K562 (cell line): ENCODE results near the gene ERAP2. TPM values are rescaled to one million over a fixed set of nuclear protein-coding genes. Genes with fewer than 3 reads are reported as not detected.
A peak's percentile ranks its signal among the peaks of the same experiment; 100 is the strongest.

Experiments used
- ATAC-seq: fragments of 200-7000 bp; cut with Tn5 transposase; 3 replicates; pipeline ENCODE4 v1.9.1; 2020; ENCODE audit warnings: moderate library complexity
- BruUV-seq: library from RNA; stranded (reverse); fragments of 400-500 nt; replicated peaks from 2 replicates; lab custom pipeline; 2021; lab: Mats Ljungman, UMichigan
- CTCF ChIA-PET: fragments of 300-600 bp; formaldehyde crosslinking; extraction: SDS; loops from one replicate; lab custom pipeline; 2021; ENCODE audit warnings: low intra/inter-chr PET ratio; lab: Yijun Ruan, JAX
- POLR2A ChIA-PET: fragments of 300-600, 350-650 bp; sonication (Branson Sonifier 250); formaldehyde crosslinking; extraction: SDS; loops from one replicate; lab custom pipeline; 2021; ENCODE audit warnings: antibody characterized with exemption, inconsistent platforms; lab: Yijun Ruan, JAX
- DNase-seq, 4 experiments: peaks; one replicate each; pipeline versions ENCODE4 v3.0.0 to v3.0.0-alpha.2; 2011 to 2018; ENCODE audit warnings: low spot score in 3 of 4, mixed read lengths in 3 of 4; ENCODE audit errors: extremely low read depth in 1 of 4
- FAIRE-seq: peaks from 2 replicates; lab custom pipeline; 2011; peaks lifted over from hg19 to GRCh38; lab: Jason Lieb, UNC
- H2AFZ ChIP-seq: 2 replicates; pipeline ENCODE4 v1.6.0; 2011; ENCODE audit warnings: low read depth, low read length, control low read depth, inconsistent platforms
- H3K27ac ChIP-seq: fragments of 200-600 bp; 3 replicates; pipeline ENCODE4 v1.8.0; 2011; ENCODE audit warnings: low read depth, mild to moderate bottlenecking, control low read depth, inconsistent platforms, low read length, moderate library complexity, mixed read lengths; ENCODE audit errors: extremely low read depth
- H3K27me3 ChIP-seq, 2 experiments: fragments of 300-600 bp in 1 of 2; 2 replicates in 1 of 2; 3 replicates in 1 of 2; pipeline versions ENCODE4 v1.6.0 to v1.8.0; 2011; ENCODE audit warnings: inconsistent platforms in 2 of 2, low read length in 2 of 2, mild to moderate bottlenecking in 1 of 2, mixed read lengths in 1 of 2, moderate library complexity in 1 of 2; ENCODE audit not compliant: control insufficient read depth in 2 of 2, insufficient read depth in 2 of 2
- H3K36me3 ChIP-seq: fragments of 300-600 bp; 3 replicates; pipeline ENCODE4 v1.8.0; 2011; ENCODE audit warnings: mild to moderate bottlenecking, low read length, inconsistent platforms; ENCODE audit not compliant: control insufficient read depth, insufficient read depth
- H3K4me1 ChIP-seq, 2 experiments: fragments of 200-600 bp in 1 of 2; replicated peaks in 1 of 2; 2 replicates in 1 of 2; 3 replicates in 1 of 2; pipeline versions ENCODE4 v1.5.1 to v1.8.0; 2011; ENCODE audit warnings: inconsistent platforms in 2 of 2, low read length in 2 of 2, mild to moderate bottlenecking in 1 of 2, mixed read lengths in 1 of 2, moderate library complexity in 1 of 2; ENCODE audit not compliant: control insufficient read depth in 2 of 2, insufficient read depth in 2 of 2
- H3K4me2 ChIP-seq: 2 replicates; pipeline ENCODE4 v1.6.1; 2011; ENCODE audit warnings: low read length, control low read depth, inconsistent platforms, mixed read lengths; ENCODE audit not compliant: insufficient read depth
- H3K4me3 ChIP-seq: fragments of 200-600 bp; sonication (generic), shearing (Covaris generic); 2 replicates; pipeline ENCODE4 v1.5.1; 2016; ENCODE audit warnings: control low read depth, inconsistent platforms
- H3K79me2 ChIP-seq: fragments of 200-600 bp; 3 replicates; pipeline ENCODE4 v1.8.0; 2011; ENCODE audit warnings: low read length, inconsistent platforms; ENCODE audit not compliant: control insufficient read depth, insufficient read depth
- H3K9ac ChIP-seq, 2 experiments: 2 replicates each; pipeline versions ENCODE4 v1.6.0 to v1.6.1; 2011; ENCODE audit warnings: low read depth in 2 of 2, low read length in 2 of 2, control low read depth in 1 of 2, inconsistent platforms in 1 of 2, mild to moderate bottlenecking in 1 of 2, mixed read lengths in 1 of 2; ENCODE audit not compliant: insufficient read depth in 1 of 2
- H3K9me1 ChIP-seq: one replicate; pipeline ENCODE4 v1.6.0; 2011; ENCODE audit warnings: inconsistent platforms, mild to moderate bottlenecking, low read length, moderate library complexity; ENCODE audit not compliant: control insufficient read depth, insufficient read depth
- H3K9me3 ChIP-seq: replicated peaks from 2 replicates; pipeline ENCODE4 v1.5.1; 2011; ENCODE audit warnings: low read depth, low read length, inconsistent platforms; ENCODE audit not compliant: control insufficient read depth, insufficient read depth
- H4K20me1 ChIP-seq: replicated peaks from 2 replicates; pipeline ENCODE4 v1.6.1; 2011; ENCODE audit warnings: low read length, inconsistent platforms, mixed read lengths; ENCODE audit not compliant: control insufficient read depth, insufficient read depth
- BRD9 ChIP-seq: fragments of 450-650 bp; IDR thresholded peaks from 2 replicates; pipeline ENCODE4 v1.6.1; 2018; ENCODE audit warnings: low read depth; ENCODE audit not compliant: partially characterized antibody
- CBX8 ChIP-seq: fragments of 200-600 bp; sonication (generic); IDR thresholded peaks from 2 replicates; pipeline ENCODE4 v1.6.1; 2012; ENCODE audit warnings: borderline replicate concordance, mixed run types, low read depth, mild to moderate bottlenecking, moderate library complexity, mixed read lengths, low read length, control low read depth, inconsistent platforms; ENCODE audit not compliant: poor library complexity, severe bottlenecking; ENCODE audit errors: extremely low read depth
- CTCFL ChIP-seq: IDR thresholded peaks from 2 replicates; pipeline ENCODE4 v1.6.1; 2011; ENCODE audit warnings: borderline replicate concordance, low read depth, mild to moderate bottlenecking, moderate library complexity, low read length; ENCODE audit not compliant: insufficient read depth, poor library complexity, severe bottlenecking
- GTF2B ChIP-seq: IDR thresholded peaks from 2 replicates; pipeline ENCODE4 v1.6.1; 2011; ENCODE audit not compliant: insufficient read length; ENCODE audit errors: extremely low read depth
- HMG20B ChIP-seq: fragments of 250-450 bp; sonication (Bioruptor Pico); IDR thresholded peaks from 2 replicates; pipeline ENCODE4 v1.5.0; 2021; ENCODE audit warnings: mild to moderate bottlenecking
- MNT ChIP-seq, 2 experiments: fragments of 450-650 bp; conservative IDR thresholded peaks; 2 replicates each; pipeline ENCODE4 v1.6.1; 2017; ENCODE audit warnings: mild to moderate bottlenecking in 2 of 2, moderate library complexity in 2 of 2
- RERE ChIP-seq: sonication (generic); formaldehyde crosslinking; IDR thresholded peaks from 2 replicates; pipeline ENCODE4 v1.8.0; 2023; ENCODE audit warnings: missing genetic modification reagents, mild to moderate bottlenecking, borderline replicate concordance
- ZBTB33 ChIP-seq: sonication (generic); formaldehyde crosslinking; IDR thresholded peaks from 2 replicates; pipeline ENCODE4 v1.8.1; 2023; ENCODE audit warnings: mild to moderate bottlenecking, missing genetic modification reagents
- WGBS: fragments of 100-300 bp; shearing (Covaris generic); methylation state at CpG from one replicate; pipeline ENCODE4 v1.1.6; 2016; ENCODE audit warnings: low coverage, mixed read lengths; ENCODE audit not compliant: insufficient coverage; ENCODE audit errors: missing lambda C conversion rate; 5-methylcytosine and 5-hydroxymethylcytosine counted together
- in situ Hi-C: fragments of 300-500 bp; cut with MboI; formaldehyde crosslinking; loops from 4 replicates; pipeline ENCODE4 v1.15.0; 2018; ENCODE audit warnings: inconsistent platforms, mixed read lengths
- intact Hi-C: fragments of 100-400 bp; cut with micrococcal nuclease; formaldehyde crosslinking; loops from 2 replicates; pipeline ENCODE4 v1.14.2; 2022
- polyA plus RNA-seq, 8 experiments: library from polyadenylated mRNA; depleted of rRNA in 4 of 8; stranded (reverse) in 5 of 8; unstranded in 3 of 8; fragments of >200 nt; fragmentation: Nextera tagmentation in 2 of 8; fragmentation: Illumina TruSeq in 1 of 8; extraction: Ambion mirVana in 2 of 8; extraction: Trizol in 1 of 8; gene quantifications; 2 replicates each; pipeline versions ENCODE4 v1.2.1 to v1.2.3, GENCODE V29; 2011 to 2014; ENCODE audit warnings: inconsistent platforms in 1 of 8, missing spikeins in 1 of 8
- total RNA-seq, 7 experiments: library from RNA; depleted of rRNA in 6 of 7; stranded (reverse); fragments of >200 nt in 6 of 7; fragmentation: Illumina TruSeq in 2 of 7; extraction: Trizol in 2 of 7; gene quantifications; 2 replicates each; pipeline versions ENCODE4 v1.2.1 to v1.2.3, GENCODE V29; 2011 to 2021; ENCODE audit warnings: low replicate concordance in 1 of 7

Gene ERAP2
- total and polyA plus RNA-seq, 9 of the 15 experiments (the other 6 are each of a cell fraction or from before 2014, with no cell fraction given): 0.93 to 4.0 (median 2.1) TPM

GRCh38 chr5:96930058-96930457, 53.8 kb downstream of the ERAP2 start:
- Histone ChIP-seq H3K9me1 (no peaks in the 10 kb centered on the region), H3K4me1 (peaks cover 27 to 54% of the 10 kb centered on the region in 2 experiments), H3K9ac (peak overlapping the region in 1 of 2 experiments; percentile 42; a peak in 1 of 4 replicates), H3K36me3 (no peaks in the 10 kb centered on the region), H3K27me3 (no peaks in the 10 kb centered on the region), H3K79me2 (peaks cover 8% of the 10 kb centered on the region; the same call in 2 of the 3 replicates), H3K4me2 (peak overlapping the region; percentile 37), H3K4me3 (no peak overlapping the region), H3K9me3 (no peaks in the 10 kb centered on the region), H3K27ac (peak overlapping the region; percentile 76), H2AFZ (peak overlapping the region; percentile 87), H4K20me1 (no peaks in the 10 kb centered on the region)
- peak in 3 of 4 experiments; percentile 24 to 91 (median 46) for DNase-seq
- WGBS: 4% methylated on average over 3 of the region's 3 CpGs
- no TSS peak for BruUV-seq
- CTCF ChIA-PET: no interaction called here
- POLR2A ChIA-PET: no interaction called here
- in situ Hi-C loops (no loop called here), intact Hi-C loops (loop anchor here (10.0 kb wide), 2 partner anchors 1215 to 1995 kb away; partner anchors contain the start of gene CHD1)
- peak; percentile 12 for ATAC-seq
- peak; percentile 78 for FAIRE-seq
- TF ChIP-seq CTCFL: no peak
- no peak for TF ChIP-seq HMG20B (CRISPR knock-in tag)
- TF ChIP-seq BRD9: peak; percentile 46
- no peak for TF ChIP-seq ZBTB33 (CRISPR knock-in tag)
- no peak for TF ChIP-seq CBX8
- TF ChIP-seq GTF2B: no peak
- TF ChIP-seq RERE: no peak
- peak; percentile 50 to 67 for TF ChIP-seq MNT (conservative IDR thresholded peaks at IDR 0.05)
